LNCaP clone FGC (cell line): ENCODE results near the gene CAMK2G.

Source experiments
- DNase-seq: peaks from one replicate; pipeline ENCODE4 v3.0.0-alpha.2; 2011; ENCODE audit warnings: low read depth
- H3K4me3 ChIP-seq: 2 replicates; pipeline ENCODE4 v1.5.1; 2011; ENCODE audit warnings: mild to moderate bottlenecking, low read depth, low read length, control low read depth
- CTCF ChIP-seq: IDR thresholded peaks from 2 replicates; pipeline ENCODE4 v1.5.1; 2012; ENCODE audit warnings: mild to moderate bottlenecking; ENCODE audit not compliant: control insufficient read depth, insufficient read depth; ENCODE audit errors: extremely low read depth

The CAMK2G gene

GRCh38 chr10:73857446-73857845, 16.9 kb downstream of the CAMK2G start:
- no peak overlapping the region for H3K4me3 ChIP-seq
- no peak for TF ChIP-seq CTCF
- DNase-seq = no peak

- H3K4me3 ChIP-seq = no peak overlapping the region
- DNase-seq = no peak
- TF ChIP-seq CTCF = no peak
These were observed 18.1 kb downstream of the CAMK2G start for GRCh38 chr10:73856261-73856660.

- no peak for DNase-seq
- H3K4me3 ChIP-seq = no peak overlapping the region
- no peak for TF ChIP-seq CTCF
These were observed 18.9 kb downstream of the CAMK2G start for GRCh38 chr10:73855413-73855812.

GRCh38 chr10:73854310-73854709, 20.0 kb downstream of the CAMK2G start:
- DNase-seq = no peak
- no peak overlapping the region for H3K4me3 ChIP-seq
- TF ChIP-seq CTCF = no peak

GRCh38 chr10:73853196-73853595, 21.2 kb downstream of the CAMK2G start:
- DNase-seq = no peak
- TF ChIP-seq CTCF = no peak
- no peak overlapping the region for H3K4me3 ChIP-seq

- TF ChIP-seq CTCF = no peak
- no peak for DNase-seq
- no peak overlapping the region for H3K4me3 ChIP-seq
These were observed 23.4 kb downstream of the CAMK2G start for GRCh38 chr10:73850863-73851461.

- H3K4me3 ChIP-seq = no peak overlapping the region
- no peak for TF ChIP-seq CTCF
- DNase-seq = no peak
These were observed 24.1 kb downstream of the CAMK2G start for GRCh38 chr10:73850211-73850610.
